Activated T-helper 17 cell treated with anti-CD3 and anti-CD28 coated beads, Interleukin-2, amount 50 U/mL, for 72 hours (primary cell): Measurements from ENCODE around the gene MAB21L3. TPM values are rescaled to one million over a fixed set of nuclear protein-coding genes. Genes with fewer than 3 reads are reported as not detected.
"Not testable (repeated sequence)": the region's sequence is repeated elsewhere in the genome, so short reads cannot be mapped to it uniquely, and the experiment has no call there.

Experiments used
- ATAC-seq: fragments of 150-1000 bp; cut with Tn5 transposase; replicated peaks from 2 replicates; pipeline ENCODE4 v1.10.0; 2021; ENCODE audit warnings: mild to moderate bottlenecking, moderate library complexity
- H3K27ac Mint-ChIP-seq: one replicate; pipeline ENCODE4 v1.8.0; 2022; ENCODE audit warnings: mixed read lengths
- H3K27me3 Mint-ChIP-seq: one replicate; pipeline ENCODE4 v1.8.0; 2022; ENCODE audit warnings: mixed read lengths
- H3K36me3 Mint-ChIP-seq: one replicate; pipeline ENCODE4 v1.8.0; 2022; ENCODE audit warnings: low read depth, mild to moderate bottlenecking, mixed read lengths
- H3K4me1 Mint-ChIP-seq: one replicate; pipeline ENCODE4 v1.8.0; 2022; ENCODE audit warnings: mixed read lengths
- H3K4me3 Mint-ChIP-seq: one replicate; pipeline ENCODE4 v1.8.0; 2022; ENCODE audit warnings: mild to moderate bottlenecking, mixed read lengths
- H3K9me3 Mint-ChIP-seq: one replicate; pipeline ENCODE4 v1.8.0; 2022; ENCODE audit warnings: mixed read lengths
- total RNA-seq, 2 donors: library from RNA; stranded (reverse); gene quantifications; one replicate each; pipeline ENCODE4 v1.2.3, GENCODE V29; 2022

Gene MAB21L3
- total RNA-seq, 2 donors from 2014 or later, result not detected

DNA sequence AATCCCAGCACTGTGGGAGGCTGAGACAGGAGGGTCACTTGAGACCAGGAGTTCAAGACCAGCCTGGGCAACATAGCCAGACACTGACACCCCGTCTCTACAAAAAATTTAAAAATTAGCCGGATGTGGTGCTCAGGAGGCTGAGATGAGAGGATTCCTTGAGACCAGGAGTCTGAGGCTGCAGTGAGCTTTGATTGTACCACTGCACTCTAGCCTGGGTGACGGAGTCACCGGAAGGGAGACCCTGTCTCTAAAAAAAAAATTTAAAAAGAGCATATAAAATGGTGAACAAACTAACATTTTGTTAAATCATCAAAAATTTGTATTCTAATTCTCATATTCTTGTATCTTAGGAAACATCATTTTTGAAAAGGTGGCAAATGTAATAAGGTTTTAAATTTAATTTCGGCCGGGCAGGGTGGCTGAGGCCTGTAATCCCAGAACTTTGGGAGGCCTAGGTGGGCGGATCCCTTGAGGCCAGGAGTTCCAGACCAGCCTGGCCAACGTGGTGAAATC, 27.1 kb downstream of the MAB21L3 start:
- H3K27ac Mint-ChIP-seq, result peak overlapping the region; percentile 46
- H3K27me3 Mint-ChIP-seq, result peaks cover 4% of the 10 kb centered on the region
- ATAC-seq, result no peak
- H3K9me3 Mint-ChIP-seq, result no peaks in the 10 kb centered on the region
- peaks cover 4% of the 10 kb centered on the region for H3K4me1 Mint-ChIP-seq
- no peaks in the 10 kb centered on the region for H3K36me3 Mint-ChIP-seq
- peak overlapping the region; percentile 65 for H3K4me3 Mint-ChIP-seq

DNA sequence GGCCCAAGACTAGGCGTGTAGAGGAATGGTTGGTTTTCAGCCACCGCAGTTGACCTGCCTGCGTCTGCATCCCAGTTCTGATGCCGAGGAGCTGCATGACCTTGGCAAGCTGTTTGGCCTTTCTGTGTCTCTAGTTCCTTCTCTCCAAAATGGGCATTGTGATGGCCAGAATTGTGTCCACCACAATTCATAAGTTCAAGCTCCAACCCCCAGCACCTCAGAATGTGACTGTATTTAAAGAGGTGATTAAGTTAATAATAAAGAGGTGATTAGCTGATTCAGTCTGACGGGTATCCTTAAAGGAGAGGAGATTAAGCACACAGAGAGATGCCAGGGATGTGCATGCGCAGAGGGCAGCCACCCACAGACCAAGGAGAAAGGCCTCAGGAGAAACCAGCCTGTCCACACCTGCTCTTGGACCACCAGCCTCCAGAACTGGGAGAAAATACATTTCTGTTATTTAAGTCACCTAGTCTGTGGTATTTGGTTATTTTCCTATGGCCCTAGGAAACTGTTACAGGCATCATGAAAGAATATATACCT, 28.5 kb downstream of the MAB21L3 start:
- Mint-ChIP-seq H3K4me1 (no peaks in the 10 kb centered on the region), H3K36me3 (no peaks in the 10 kb centered on the region), H3K27me3 (peaks cover 5% of the 10 kb centered on the region), H3K27ac (no peak overlapping the region), H3K9me3 (peaks cover 6% of the 10 kb centered on the region), H3K4me3 (peak overlapping the region; percentile 65)
- no peak for ATAC-seq

DNA sequence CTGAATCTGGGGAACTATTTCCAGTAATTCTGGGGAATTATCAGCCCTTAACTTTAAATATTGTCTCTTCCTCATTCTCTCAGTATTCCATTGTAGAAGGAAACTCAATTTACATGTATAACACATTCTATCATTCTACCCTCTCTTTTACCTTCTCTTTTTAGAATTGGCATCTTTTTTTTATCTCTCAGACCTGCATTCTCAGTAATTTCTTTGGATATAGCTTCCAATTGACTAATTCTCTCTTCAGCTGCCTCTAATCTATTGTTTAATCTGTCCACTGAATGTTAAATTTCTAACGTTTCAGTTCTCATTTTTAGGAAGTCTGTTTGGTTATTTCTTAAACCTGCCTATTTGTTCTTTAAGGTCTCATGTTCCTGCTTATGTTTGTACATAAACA, 33.0 kb downstream of the MAB21L3 start:
- H3K36me3 Mint-ChIP-seq, result no peaks in the 10 kb centered on the region
- peaks cover 5% of the 10 kb centered on the region for H3K4me1 Mint-ChIP-seq
- H3K9me3 Mint-ChIP-seq, result peaks cover 6% of the 10 kb centered on the region
- no peak overlapping the region for H3K27ac Mint-ChIP-seq
- ATAC-seq, result no peak
- H3K4me3 Mint-ChIP-seq, result no peak overlapping the region
- peaks cover 5% of the 10 kb centered on the region for H3K27me3 Mint-ChIP-seq

DNA sequence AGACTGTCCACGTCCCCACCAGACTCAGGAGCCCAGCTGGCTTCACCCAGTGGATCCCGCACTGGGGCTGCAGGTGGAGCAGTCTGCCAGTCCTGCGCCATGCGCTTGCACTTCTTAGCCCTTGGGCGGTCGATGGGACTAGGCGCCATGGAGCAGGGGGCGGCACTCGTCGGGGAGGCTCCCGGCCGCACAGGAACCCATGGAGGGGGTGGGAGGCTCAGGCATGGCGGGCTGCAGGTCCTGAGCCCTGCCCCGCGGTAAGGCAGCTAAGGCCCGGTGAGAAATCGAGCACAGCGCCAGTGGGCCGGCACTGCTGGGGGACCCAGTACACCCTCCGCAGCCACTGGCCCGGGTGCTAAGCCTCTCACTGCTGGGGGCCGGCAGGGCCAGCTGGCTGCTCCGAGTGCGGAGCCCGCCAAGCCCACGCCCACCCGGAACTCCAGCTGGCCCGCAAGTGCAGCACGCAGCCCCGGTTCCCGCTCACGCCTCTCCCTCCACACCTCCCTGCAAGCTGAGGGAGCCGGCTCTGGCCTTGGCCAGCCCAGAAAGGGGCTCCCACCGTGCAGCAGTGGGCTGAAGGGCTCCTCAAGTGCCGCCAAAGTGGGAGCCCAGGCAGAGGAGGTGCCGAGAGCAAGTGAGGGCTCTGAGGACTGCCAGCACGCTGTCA, 35.4 kb downstream of the MAB21L3 start:
- ATAC-seq, H3K27ac Mint-ChIP-seq, H3K27me3 Mint-ChIP-seq, H3K9me3 Mint-ChIP-seq, H3K4me3 Mint-ChIP-seq, H3K36me3 Mint-ChIP-seq: not testable (repeated sequence)
- H3K4me1 Mint-ChIP-seq, result peaks cover 10% of the 10 kb centered on the region

DNA sequence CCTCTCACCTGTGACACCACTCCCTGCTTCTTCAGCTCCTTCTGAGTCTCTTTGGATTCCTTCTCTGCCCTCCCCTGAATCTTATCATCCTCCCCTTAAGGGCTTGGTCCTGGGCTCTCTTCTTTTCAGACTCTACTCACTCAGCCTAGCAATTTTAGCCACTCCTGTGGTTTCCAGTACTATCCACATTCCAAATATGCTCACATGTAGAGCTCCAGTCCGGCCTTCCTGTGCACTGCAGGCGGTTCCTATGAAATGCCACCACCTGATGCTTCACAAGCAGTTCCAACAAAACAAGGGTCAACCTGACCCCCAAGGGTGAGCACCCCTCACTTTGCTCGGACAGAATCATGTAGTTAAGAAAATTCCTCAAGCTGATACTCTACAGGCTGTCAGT, 35.9 kb downstream of the MAB21L3 start:
- H3K9me3 Mint-ChIP-seq, result peaks cover 6% of the 10 kb centered on the region
- no peak for ATAC-seq
- no peaks in the 10 kb centered on the region for H3K36me3 Mint-ChIP-seq
- H3K4me1 Mint-ChIP-seq, result peaks cover 10% of the 10 kb centered on the region
- peaks cover 5% of the 10 kb centered on the region for H3K27me3 Mint-ChIP-seq
- no peak overlapping the region for H3K4me3 Mint-ChIP-seq
- H3K27ac Mint-ChIP-seq, result no peak overlapping the region

DNA sequence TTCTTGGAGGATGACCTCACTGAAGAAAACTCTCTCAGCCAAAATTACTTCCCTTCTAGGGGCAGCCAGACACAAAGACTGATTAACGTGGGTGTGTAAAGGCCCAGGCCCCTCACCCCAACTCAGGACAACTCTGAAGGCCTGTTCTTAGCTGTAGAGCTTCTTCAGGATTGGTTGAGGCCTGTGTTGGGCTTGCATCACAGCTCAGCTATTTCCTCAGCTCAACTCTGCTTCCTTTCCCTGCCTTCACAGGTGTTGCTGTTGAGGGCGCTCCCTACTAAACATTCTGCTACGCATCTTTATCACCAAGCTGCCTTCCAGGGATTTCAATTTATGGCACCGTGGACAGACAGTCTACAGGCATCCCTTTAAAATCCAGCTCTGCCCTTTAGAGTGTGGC, 36.8 kb downstream of the MAB21L3 start:
- ATAC-seq, result no peak
- Mint-ChIP-seq H3K9me3 (peaks cover 6% of the 10 kb centered on the region), H3K27me3 (peaks cover 5% of the 10 kb centered on the region), H3K36me3 (no peaks in the 10 kb centered on the region), H3K4me3 (no peak overlapping the region), H3K4me1 (peaks cover 10% of the 10 kb centered on the region), H3K27ac (no peak overlapping the region)

DNA sequence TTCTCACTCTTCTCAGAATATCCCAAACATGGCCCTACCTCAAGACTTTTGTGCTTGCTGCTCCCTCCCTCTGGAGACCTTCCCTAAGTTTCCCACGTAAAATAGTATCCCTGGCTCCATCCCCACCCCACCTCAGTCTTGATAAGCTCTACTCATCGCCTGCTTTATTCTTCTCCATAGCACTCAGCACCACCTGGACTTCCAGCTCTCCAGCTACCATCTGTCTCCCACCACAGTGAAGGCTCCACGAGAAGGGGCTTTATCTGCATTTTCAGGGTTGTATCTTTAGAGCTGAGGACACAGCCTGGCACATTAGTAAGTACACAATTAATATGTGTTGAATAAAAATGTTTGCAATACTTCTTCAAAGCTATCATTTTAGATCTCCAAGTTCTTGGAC, 37.8 kb downstream of the MAB21L3 start:
- peaks cover 4% of the 10 kb centered on the region for H3K9me3 Mint-ChIP-seq
- no peak for ATAC-seq
- peaks cover 10% of the 10 kb centered on the region for H3K4me1 Mint-ChIP-seq
- peaks cover 4% of the 10 kb centered on the region for H3K27me3 Mint-ChIP-seq
- no peak overlapping the region for H3K4me3 Mint-ChIP-seq
- H3K36me3 Mint-ChIP-seq, result no peaks in the 10 kb centered on the region
- no peak overlapping the region for H3K27ac Mint-ChIP-seq

DNA sequence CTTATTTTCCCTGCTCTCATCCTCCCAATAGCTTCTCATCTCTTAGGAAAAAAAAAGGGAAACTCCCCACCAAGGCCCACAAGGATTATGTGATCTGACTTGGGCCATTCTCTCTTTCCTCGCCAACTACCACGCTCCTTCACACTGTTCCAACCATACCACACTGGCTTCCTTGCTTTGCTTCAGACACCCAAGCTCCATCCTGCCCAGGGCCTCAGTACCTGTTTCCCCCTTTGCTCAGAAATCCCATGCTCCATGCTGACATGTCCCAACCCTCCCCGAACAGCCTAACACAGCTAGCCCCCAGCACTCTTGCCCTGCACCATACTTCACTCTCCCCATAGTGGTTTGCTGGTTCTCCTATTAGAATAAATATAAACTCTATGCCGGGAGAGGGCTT, 39.2 kb downstream of the MAB21L3 start:
- Mint-ChIP-seq H3K9me3 (no peaks in the 10 kb centered on the region), H3K4me1 (peaks cover 10% of the 10 kb centered on the region), H3K4me3 (no peak overlapping the region), H3K27ac (no peak overlapping the region), H3K36me3 (no peaks in the 10 kb centered on the region), H3K27me3 (no peaks in the 10 kb centered on the region)
- ATAC-seq, result no peak

DNA sequence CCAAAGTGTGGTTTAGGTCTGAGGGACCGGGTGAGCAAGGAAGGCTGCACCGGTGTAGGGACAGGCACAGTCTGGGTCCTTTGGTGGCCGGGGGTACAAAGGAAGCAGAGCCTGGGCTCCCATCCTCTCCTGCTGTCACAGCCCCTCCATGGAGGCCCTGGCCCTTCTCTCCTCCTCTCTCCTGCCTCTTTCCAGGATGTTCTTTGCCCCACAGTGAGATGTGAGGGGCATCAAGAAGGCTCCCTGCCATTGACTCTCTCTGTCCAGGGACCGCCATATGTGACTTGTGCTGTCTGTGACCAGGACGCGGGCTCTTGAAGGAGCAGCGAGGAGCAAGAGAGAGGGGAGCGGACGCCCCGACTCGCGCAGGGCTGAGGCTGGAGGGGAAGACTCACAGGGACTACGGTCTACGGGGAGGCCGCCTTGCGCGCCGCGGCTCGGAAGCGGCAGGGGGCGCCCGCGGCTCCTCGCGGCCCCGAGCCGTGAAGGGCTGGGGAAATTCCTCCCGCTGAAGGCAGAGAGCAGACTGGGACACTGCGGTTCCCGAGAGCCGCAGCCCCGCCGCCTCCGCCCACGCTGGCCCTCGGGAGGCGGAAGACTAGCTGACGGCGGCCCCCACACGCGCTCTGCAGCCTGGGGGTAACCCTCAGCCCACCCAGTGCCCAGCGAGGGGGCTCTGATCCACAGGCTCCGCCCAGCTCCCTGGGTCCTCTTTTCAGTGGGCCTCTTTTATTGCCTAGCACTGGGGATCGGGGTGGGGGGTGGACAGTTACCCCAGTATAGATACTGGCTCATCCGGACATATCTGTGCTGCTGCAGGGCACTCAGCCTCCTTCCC, 40.8 kb downstream of the MAB21L3 start:
- no peaks in the 10 kb centered on the region for H3K36me3 Mint-ChIP-seq
- H3K4me1 Mint-ChIP-seq, result peaks cover 10% of the 10 kb centered on the region
- H3K27me3 Mint-ChIP-seq, result no peaks in the 10 kb centered on the region
- peaks cover 4% of the 10 kb centered on the region for H3K9me3 Mint-ChIP-seq
- H3K4me3 Mint-ChIP-seq, result peak overlapping the region; percentile 63
- peak; percentile 98 for ATAC-seq
- H3K27ac Mint-ChIP-seq, result peak overlapping the region; percentile 29

DNA sequence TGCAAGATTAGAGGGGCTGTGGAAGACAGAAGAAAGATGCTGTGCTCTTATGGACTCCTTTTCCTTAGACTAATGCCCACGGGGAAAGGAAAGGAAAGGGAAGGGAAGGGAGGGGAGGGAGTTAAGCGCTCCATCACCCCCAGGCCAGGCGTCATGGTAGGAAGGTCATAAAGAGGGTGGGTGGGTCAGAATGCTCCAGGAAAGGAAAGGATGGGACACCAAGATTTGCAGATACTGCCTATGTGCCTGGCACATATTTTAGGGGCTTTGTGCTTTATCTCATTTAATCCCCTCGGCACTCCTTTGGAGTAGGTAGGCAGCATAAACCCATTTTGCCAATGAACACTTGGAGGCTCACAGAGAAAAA, 41.4 kb downstream of the MAB21L3 start:
- no peaks in the 10 kb centered on the region for H3K36me3 Mint-ChIP-seq
- no peak overlapping the region for H3K27ac Mint-ChIP-seq
- H3K4me1 Mint-ChIP-seq, result peaks cover 10% of the 10 kb centered on the region
- no peaks in the 10 kb centered on the region for H3K27me3 Mint-ChIP-seq
- peaks cover 4% of the 10 kb centered on the region for H3K9me3 Mint-ChIP-seq
- peak overlapping the region; percentile 63 for H3K4me3 Mint-ChIP-seq
- no peak for ATAC-seq

DNA sequence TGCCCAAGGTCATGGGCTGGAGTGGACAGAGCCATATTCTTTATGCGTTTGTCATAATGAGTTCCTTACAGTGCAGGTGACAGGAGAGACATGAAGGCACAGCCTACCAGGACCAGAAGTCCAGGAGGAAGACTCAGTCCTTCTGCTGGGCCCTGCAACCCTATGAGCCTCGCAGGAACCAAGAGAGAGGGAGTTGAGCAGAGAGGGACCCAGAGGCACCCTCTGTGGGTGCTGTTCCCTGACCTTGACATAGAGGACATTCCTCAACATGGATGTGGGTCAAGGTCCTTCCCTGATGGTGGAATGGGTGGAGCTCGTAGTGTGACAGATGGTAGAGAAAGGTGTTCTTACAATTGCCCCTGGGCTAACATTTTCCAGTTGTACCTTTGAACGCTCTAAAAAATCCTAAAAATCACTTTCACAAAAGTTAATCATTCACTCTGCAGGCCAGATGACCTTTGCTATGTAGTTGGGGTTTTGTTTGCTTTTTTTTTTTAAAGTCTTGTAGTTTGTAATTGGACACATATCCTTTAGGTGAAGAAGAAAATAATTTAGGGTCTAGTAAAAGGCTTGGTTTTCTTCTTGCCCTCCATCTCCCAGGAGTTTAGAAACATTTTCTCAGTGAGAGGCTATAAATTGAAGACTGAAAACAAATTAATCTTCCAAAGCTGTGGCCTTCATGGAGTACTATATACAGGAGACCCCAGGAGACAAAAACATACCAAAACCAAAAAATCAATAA, 41.9 kb downstream of the MAB21L3 start:
- H3K27me3 Mint-ChIP-seq, result no peaks in the 10 kb centered on the region
- peaks cover 10% of the 10 kb centered on the region for H3K4me1 Mint-ChIP-seq
- H3K36me3 Mint-ChIP-seq, result no peaks in the 10 kb centered on the region
- no peak overlapping the region for H3K4me3 Mint-ChIP-seq
- ATAC-seq, result no peak
- H3K9me3 Mint-ChIP-seq, result peaks cover 4% of the 10 kb centered on the region
- no peak overlapping the region for H3K27ac Mint-ChIP-seq

DNA sequence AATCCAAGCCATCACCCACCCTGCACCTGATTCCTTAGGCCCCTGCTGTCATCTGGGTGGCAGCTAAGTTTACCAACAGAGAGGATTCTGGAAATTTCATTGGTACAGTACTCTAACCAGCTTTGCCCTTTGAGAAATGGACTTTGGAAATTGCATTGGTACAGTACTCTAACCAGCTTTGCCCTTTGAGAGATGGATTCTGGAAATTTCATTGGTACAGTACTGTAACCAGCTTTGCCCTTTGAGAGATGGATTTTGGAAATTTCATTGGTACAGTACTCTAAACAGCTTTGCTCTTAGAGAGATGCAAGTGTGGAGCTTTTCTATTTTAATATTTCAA, 42.5 kb downstream of the MAB21L3 start:
- no peaks in the 10 kb centered on the region for H3K36me3 Mint-ChIP-seq
- H3K27ac Mint-ChIP-seq, result no peak overlapping the region
- peaks cover 4% of the 10 kb centered on the region for H3K9me3 Mint-ChIP-seq
- no peak for ATAC-seq
- peaks cover 10% of the 10 kb centered on the region for H3K4me1 Mint-ChIP-seq
- no peaks in the 10 kb centered on the region for H3K27me3 Mint-ChIP-seq
- no peak overlapping the region for H3K4me3 Mint-ChIP-seq

DNA sequence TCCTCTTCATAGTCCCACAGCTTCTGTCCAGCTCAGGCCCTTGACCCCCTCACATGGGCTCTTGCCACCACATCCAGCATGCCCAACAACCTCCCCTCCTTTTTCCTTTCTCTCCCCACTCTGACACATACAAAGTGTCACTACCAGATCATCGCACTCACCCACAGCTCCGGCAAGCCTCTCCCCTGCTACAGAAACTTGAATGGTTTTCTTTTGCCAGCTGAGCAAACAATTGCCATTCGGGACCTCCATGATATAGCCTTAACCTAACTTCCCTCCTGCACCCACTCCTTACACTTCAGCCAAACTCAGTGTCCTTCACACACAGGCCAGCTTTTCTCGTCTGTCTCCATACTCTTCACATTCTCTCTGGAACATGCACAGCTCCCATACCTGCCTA, 43.3 kb downstream of the MAB21L3 start:
- ATAC-seq, result no peak
- Mint-ChIP-seq H3K4me1 (peaks cover 5% of the 10 kb centered on the region), H3K36me3 (no peaks in the 10 kb centered on the region), H3K9me3 (peaks cover 4% of the 10 kb centered on the region), H3K27ac (no peak overlapping the region), H3K27me3 (no peaks in the 10 kb centered on the region), H3K4me3 (no peak overlapping the region)

DNA sequence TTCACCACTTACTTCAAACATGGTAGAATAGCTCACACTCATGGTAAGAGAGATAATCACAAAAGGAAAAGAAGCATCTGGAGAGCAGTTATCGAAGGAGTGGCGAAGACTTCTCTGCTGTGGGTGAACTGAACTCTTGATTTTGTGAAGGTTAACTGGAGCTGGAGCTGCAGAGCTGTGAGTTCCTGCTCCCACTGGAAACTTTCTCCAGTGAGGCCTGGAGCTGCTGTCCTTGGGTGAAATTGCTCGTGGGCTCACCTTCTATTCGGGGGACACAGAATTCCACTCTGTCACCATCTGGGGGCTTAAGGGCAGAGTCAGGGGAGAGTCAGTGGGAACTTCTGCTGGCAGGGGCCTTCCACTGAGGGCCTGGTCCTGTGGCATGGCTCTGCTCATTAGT, 45.9 kb downstream of the MAB21L3 start:
- ATAC-seq, result no peak
- H3K27me3 Mint-ChIP-seq, result no peaks in the 10 kb centered on the region
- H3K36me3 Mint-ChIP-seq, result no peaks in the 10 kb centered on the region
- no peak overlapping the region for H3K4me3 Mint-ChIP-seq
- peaks cover 4% of the 10 kb centered on the region for H3K9me3 Mint-ChIP-seq
- no peak overlapping the region for H3K27ac Mint-ChIP-seq
- H3K4me1 Mint-ChIP-seq, result no peaks in the 10 kb centered on the region
